Ishikawa (cell line): ENCODE measurements around the gene HS3ST3A1.

ENCODE experiments used
- CEBPB ChIP-seq: IDR thresholded peaks from 2 replicates; pipeline ENCODE4 v1.6.1; 2012
- CREB1 ChIP-seq: IDR thresholded peaks from 2 replicates; pipeline ENCODE4 v1.6.1; 2012; ENCODE audit warnings: low read depth
- EGR1 ChIP-seq: IDR thresholded peaks from 2 replicates; pipeline ENCODE4 v1.6.1; 2012
- FOXM1 ChIP-seq: IDR thresholded peaks from 2 replicates; pipeline ENCODE4 v1.6.1; 2012; ENCODE audit warnings: low read depth, borderline replicate concordance
- NFIC ChIP-seq: IDR thresholded peaks from 2 replicates; pipeline ENCODE4 v1.6.1; 2012
- RAD21 ChIP-seq: IDR thresholded peaks from 2 replicates; pipeline ENCODE4 v1.6.1; 2012; ENCODE audit warnings: low read depth
- REST ChIP-seq: IDR thresholded peaks from 2 replicates; pipeline ENCODE4 v1.6.1; 2012; ENCODE audit warnings: low read depth, mild to moderate bottlenecking
- TAF1 ChIP-seq: IDR thresholded peaks from 2 replicates; pipeline ENCODE4 v1.6.1; 2012; ENCODE audit warnings: low read depth, mild to moderate bottlenecking
- TEAD4 ChIP-seq: IDR thresholded peaks from 2 replicates; pipeline ENCODE4 v1.6.1; 2012
- USF1 ChIP-seq: IDR thresholded peaks from 2 replicates; pipeline ENCODE4 v1.6.1; 2012
- YY1 ChIP-seq: IDR thresholded peaks from 2 replicates; pipeline ENCODE4 v1.6.1; 2012; ENCODE audit warnings: low read depth
- ZBTB7A ChIP-seq: IDR thresholded peaks from 2 replicates; pipeline ENCODE4 v1.6.1; 2012; ENCODE audit warnings: low read depth
- TF ChIP-seq, protein P1 (sequence below): IDR thresholded peaks from 2 replicates; pipeline ENCODE4 v1.6.1; 2012

The HS3ST3A1 gene

GRCh38 chr17:13597723-13598347 is 3.9 kb downstream of the HS3ST3A1 start:
- TF ChIP-seq RAD21 (peak; percentile 67), ZBTB7A (no peak)

DNA sequence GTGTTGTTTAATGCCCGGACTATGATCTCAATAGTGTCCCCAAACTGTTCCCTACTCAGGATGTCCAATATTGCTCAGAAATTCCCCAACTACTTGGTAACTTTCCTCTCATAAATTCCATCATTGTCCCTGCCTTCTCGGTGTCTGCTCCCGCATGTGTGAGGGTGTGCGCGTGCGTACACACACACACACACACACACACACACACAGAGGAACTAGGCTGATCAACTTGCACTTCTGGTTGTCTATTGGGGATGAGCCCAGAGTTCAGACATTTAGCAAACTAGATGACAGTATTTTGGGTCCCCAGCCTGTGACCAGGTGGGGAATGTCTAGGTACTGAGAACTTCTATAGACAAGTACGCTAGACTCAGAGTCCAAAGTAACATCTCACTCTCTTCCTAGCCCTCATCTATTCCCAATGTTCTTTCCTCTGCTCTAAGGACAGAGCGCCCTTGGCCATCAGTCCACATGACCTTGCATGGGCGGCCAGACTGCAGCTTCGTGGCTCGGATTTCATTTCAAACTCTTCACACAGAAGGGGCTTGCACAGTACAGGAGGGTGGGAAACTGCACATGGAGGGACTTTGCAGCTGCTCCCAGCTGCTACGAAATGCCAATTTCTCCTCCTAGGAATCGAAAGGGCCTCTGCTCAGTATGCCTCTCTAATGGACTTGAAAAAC is 5.3 kb downstream of the HS3ST3A1 start:
- TF ChIP-seq EGR1 (no peak), NFIC (no peak), REST (no peak), USF1 (no peak)

DNA sequence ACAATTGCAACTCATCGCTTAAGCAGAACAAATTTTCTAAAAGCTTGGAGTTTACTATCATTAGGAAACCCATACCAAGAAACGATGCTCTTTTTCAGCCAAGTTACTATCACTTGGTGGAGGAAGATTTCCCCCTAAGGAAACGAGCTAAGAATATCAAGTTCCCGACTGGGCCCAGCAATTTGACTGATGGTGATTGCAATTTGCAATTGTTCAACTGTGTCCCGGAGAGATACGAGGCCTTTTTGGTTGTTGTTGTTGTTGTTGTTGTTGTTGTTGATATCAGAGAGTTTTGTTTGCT is 6.2 kb downstream of the HS3ST3A1 start:
- no peak for TF ChIP-seq USF1
- no peak for TF ChIP-seq REST
- no peak for TF ChIP-seq EGR1
- TF ChIP-seq FOXM1: no peak
- no peak for TF ChIP-seq RAD21
- TF ChIP-seq TEAD4: no peak
- TF ChIP-seq NFIC: no peak
- TF ChIP-seq, protein P1, sequence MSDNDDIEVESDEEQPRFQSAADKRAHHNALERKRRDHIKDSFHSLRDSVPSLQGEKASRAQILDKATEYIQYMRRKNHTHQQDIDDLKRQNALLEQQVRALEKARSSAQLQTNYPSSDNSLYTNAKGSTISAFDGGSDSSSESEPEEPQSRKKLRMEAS: no peak

DNA sequence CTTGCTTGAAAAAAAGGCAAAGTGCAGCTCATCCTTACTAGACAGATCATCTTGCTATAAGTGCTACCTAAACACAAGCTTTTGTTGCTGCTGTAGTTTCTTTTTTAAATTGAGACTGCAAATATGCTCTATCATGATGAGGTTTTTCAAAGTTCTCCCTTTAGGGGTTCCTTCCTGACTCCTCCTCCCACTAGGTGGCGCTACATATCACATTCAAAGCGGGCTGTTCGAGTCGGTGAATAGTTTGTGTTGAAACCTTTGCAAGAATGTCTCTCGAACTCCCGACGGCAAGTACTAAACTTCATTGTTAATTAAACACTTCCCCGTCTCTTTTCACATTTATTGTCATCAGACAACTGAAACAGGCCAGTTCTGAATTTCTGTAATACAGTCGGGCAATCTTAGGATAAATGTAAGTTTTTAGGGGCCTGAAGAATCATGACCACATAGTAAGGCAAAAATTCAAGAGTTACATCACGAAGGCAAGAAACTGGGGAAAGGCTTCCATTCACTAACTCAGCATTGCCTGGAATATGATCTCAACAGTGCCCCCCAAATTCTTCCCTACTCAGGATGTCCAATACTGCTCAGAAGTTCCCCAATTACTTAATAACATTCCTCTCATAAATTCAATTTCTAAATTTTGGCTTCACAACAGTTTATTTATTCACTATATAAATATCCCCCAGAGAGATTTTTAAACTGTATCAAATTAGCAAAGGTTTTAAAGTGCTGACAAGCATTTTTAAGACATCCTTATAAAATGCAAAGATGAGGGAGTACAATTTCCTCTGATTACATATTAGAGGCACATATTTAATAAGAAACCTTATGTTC is 6.7 kb downstream of the HS3ST3A1 start:
- TF ChIP-seq FOXM1: no peak
- TF ChIP-seq CEBPB: no peak
- no peak for TF ChIP-seq TEAD4
- peak; percentile 68 for TF ChIP-seq RAD21

DNA sequence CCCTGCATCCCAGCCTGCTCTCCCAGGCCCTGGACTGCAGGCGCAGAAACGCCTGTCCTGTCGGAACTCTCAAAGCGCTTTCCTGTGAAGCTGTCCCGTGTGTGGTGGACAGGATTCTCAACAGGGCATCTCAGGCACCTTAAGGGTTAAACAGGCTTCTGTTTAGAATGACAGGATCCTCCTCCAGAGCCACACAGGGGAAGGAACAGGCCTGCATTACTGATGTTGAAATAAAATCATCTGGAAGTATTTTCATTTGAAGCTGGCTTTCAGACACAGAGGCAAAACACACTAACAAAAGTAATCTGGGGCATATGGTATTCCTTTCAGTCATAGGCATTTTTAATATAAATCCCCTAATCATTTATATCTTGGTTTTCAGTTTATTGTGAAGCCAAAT is 7.4 kb downstream of the HS3ST3A1 start:
- no peak for TF ChIP-seq FOXM1
- no peak for TF ChIP-seq REST
- no peak for TF ChIP-seq YY1

GRCh38 chr17:13593757-13594156 is 8.0 kb downstream of the HS3ST3A1 start:
- TF ChIP-seq CREB1 (no peak), RAD21 (no peak), TAF1 (no peak), USF1 (no peak), YY1 (no peak)
